Retinal pigment epithelial cell (primary cell): ENCODE results near the gene LHPP.

ENCODE experiments used
- DNase-seq: peaks from one replicate; pipeline ENCODE4 v3.0.0-alpha.2; 2010; ENCODE audit warnings: low read depth
- H3K4me3 ChIP-seq: 2 replicates; pipeline ENCODE4 v1.5.1; 2011; ENCODE audit warnings: mild to moderate bottlenecking, low read length, control low read depth, moderate library complexity
- TF ChIP-seq, protein P1 (sequence below): conservative IDR thresholded peaks from 2 replicates; pipeline ENCODE4 v1.5.1; 2011; ENCODE audit warnings: low read depth, low read length, control low read depth, inconsistent platforms

The LHPP gene

DNA sequence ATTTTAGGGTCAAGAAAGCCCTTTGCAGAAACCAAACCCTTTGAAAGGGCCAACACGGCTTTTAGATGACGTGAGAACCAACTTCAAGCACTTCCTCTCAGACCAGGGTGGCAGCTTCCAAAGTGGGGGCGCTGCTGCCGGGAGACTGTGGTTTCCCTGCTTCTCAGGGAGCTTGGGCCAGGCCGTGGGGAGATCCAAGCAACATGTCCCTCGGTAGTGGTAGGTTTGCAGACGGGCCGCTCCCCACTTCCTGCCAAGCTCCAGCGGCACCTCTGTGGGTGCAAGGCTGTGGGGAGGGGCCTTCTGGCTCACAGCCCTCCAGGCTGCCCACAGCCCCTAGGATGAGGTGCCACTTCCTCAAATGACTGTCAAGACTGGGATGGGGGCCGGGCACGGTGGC lies 150.1 kb downstream of the LHPP start:
- TF ChIP-seq, protein P1, sequence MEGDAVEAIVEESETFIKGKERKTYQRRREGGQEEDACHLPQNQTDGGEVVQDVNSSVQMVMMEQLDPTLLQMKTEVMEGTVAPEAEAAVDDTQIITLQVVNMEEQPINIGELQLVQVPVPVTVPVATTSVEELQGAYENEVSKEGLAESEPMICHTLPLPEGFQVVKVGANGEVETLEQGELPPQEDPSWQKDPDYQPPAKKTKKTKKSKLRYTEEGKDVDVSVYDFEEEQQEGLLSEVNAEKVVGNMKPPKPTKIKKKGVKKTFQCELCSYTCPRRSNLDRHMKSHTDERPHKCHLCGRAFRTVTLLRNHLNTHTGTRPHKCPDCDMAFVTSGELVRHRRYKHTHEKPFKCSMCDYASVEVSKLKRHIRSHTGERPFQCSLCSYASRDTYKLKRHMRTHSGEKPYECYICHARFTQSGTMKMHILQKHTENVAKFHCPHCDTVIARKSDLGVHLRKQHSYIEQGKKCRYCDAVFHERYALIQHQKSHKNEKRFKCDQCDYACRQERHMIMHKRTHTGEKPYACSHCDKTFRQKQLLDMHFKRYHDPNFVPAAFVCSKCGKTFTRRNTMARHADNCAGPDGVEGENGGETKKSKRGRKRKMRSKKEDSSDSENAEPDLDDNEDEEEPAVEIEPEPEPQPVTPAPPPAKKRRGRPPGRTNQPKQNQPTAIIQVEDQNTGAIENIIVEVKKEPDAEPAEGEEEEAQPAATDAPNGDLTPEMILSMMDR: no peak
- DNase-seq: no peak
- H3K4me3 ChIP-seq: no peak overlapping the region

DNA sequence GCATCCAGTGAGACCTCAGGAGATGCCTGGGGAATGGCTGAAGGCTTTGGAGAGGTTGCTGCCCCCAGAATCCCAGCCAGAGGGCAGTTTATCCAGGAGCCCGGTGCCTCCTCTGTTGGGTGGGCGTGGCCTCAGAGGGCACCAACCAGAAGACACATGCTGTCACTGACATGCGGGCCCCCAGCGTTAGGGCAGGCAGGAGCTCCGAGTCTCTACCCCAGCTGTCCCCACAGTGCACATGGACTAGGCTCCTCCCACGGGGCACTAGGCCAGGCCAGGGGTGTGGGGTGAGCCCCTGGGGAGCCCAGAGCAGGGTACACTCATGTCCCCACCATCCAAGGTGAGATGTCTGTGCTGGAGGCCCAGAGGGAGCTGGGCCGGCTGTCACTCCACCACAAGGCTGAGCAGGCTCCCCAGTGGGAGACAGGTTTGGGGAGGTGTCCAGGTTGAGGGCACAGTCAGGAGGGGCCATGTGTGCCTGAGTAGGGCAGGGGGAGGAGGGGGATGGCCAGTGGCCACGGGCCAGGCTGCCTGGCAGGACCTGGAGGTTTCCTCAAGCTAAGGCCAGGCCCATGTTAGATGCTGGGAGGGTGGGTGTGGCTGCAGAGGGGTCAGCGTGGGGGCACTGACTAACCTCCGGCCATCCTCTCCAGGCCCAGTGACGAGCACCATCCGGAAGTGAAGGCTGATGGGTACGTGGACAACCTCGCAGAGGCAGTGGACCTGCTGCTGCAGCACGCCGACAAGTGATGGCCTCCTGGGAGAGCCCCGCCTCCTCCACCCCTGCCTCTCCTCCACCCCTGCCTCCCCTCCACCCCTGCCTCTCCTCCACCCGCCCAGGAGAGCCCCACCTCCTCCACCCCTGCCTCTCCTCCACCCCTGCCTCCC lies 151.2 kb downstream of the LHPP start:
- no peak for DNase-seq
- H3K4me3 ChIP-seq: no peak overlapping the region
- TF ChIP-seq, protein P1: peak; percentile 15

DNA sequence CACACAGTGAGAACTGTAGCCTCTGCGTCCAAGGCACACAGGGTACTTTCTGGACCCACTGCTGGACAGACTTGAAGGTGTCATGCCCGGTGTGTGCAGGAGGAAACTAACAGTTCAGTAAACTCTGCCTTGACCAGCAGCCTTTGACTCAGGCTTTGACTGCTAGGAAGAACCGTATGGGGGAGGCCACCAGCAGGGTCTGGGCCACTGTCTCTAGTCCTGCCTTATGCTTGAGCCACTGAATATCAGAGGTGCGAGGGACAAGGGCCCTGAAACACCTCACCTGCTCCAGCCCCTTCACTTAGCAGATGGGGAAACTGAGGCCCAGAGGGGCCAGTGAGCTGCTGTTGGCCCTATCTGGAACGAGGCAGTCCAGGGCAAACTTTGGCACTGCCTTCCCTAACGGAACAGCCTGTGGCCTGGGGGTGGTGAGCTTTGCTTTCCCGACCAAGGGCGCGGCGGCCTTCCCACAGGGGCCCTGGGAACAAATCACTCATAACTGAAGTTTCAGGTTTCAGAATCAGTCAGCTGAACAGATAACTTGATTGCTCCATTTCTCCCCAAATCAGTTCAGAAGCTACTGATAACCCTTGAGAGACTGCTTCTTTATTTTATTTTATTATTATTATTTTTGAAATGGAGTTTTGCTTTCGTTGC lies 152.5 kb downstream of the LHPP start:
- DNase-seq: no peak
- no peak overlapping the region for H3K4me3 ChIP-seq
- TF ChIP-seq, protein P1: no peak

DNA sequence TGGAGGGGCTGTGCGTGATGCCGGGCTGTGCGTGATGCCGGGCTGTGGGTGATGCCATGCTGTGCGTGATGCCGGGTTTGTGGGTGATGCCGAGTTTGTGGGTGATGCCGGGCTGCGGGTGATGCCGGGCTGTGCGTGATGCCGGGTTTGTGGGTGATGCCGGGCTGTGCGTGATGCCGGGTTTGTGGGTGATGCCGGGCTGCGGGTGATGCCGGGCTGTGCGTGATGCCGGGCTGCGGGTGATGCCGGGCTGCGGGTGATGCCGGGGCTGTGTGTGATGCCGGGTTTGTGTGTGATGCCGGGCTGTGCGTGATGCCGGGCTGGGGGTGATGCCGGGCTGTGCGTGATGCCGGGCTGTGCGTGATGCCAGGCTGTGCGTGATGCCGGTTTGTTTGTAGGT lies 153.6 kb downstream of the LHPP start:
- DNase-seq: no peak
- H3K4me3 ChIP-seq: no peak overlapping the region
- TF ChIP-seq, protein P1: no peak

DNA sequence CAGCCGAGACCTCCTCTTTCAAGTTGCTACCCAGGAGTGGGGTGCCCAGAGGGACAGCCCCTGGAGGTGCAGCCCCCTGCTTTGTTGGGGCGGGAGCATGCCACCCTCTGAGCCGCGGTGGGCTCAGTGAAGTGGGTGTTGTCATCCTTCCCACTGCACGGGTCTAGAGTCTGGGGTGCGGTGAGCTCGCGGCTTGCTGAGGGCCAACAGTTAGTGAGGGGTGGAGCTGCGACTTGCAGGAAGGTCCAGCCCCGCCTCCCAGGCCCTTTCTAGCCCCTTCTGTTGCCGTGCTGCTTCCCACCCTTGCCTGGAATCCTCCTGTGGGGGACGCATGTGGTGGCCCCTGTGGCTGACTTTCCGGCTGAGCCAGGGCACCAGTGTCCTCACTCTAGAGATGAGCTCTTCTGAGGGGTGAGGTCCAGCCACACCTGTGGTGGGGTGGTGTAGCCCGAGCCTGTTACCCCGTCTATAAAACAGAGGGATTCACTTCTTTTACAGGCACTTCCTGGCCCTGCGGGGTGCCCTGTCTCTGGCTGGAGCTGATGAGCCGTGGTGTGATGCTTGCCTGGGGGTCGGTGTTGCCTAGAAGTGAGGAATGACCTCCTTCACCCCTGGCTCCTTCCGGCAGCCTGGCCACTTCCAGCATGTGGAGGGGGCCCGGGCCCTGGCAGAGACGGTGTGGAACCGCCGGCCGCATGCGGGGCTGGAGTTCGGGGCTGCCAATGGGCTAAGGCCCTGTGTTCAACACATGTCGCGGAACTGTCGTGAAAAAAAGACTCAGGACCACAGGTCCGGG lies 154.6 kb downstream of the LHPP start:
- TF ChIP-seq, protein P1: no peak
- no peak for DNase-seq
- H3K4me3 ChIP-seq: no peak overlapping the region

DNA sequence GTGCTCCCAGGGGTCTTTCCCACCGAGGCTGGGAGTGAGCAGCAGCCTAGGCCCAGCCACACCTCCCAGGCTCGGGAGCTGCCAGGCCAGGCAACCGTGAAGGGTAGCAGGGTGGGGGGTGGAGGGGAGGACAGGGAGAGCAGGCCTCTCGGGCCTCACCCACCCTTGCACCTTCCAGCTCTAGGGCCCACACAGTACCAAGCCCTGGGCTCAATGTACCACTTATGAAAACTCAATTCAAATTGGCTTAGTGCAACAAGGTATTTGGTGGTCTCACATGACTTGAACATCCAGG lies 155.2 kb downstream of the LHPP start:
- H3K4me3 ChIP-seq: no peak overlapping the region
- DNase-seq: no peak
- TF ChIP-seq, protein P1: no peak
